Measurements from ENCODE around the gene ZNF639.

GRCh38 chr3:179324270-179324754, 1.5 kb downstream of the ZNF639 start:
- no peak for TF ChIP-seq MYNN (tag by site-specific recombination; IDR thresholded peaks at IDR 0.05; ENCODE audit: borderline replicate concordance)
- no peak for TF ChIP-seq CTCF (tag by site-specific recombination; IDR thresholded peaks at IDR 0.05)
- TF ChIP-seq ZNF521 (tag by site-specific recombination; IDR thresholded peaks at IDR 0.05) = no peak

Measured in HEK293 (cell line).